ENCODE measurements around the gene RAB43. TPM values are rescaled to one million over a fixed set of nuclear protein-coding genes. Genes with fewer than 3 reads are reported as not detected.
"Not testable (repeated sequence)": the region's sequence is repeated elsewhere in the genome, so short reads cannot be mapped to it uniquely, and the experiment has no call there.

The RAB43 gene
- total RNA-seq, 1 experiment from 2014 or later = not detected

DNA sequence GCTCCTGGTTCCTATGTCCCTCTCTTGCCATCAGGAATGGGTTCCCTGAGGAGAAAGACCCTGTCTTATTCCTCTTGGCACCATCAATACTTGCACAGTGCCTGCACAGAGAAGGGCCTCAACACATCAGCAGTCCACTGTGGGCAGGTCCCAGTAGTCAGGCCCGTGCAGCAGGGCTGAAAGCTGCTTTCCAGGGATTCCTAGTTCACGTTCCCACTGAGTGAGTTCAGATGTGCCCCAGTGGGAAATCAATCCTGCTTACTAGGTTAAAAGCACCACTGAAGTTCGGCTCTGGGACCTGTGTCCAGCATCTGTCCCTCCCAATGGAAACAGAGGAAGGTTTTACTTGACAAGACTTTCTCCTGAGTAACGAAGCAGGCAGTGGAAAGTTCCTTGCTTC lies 15.7 kb downstream of the RAB43 start:
- no peaks in the 10 kb centered on the region for H3K27me3 ChIP-seq (ENCODE audit: low read length)
- H3K9me3 ChIP-seq (ENCODE audit: low read length) = no peaks in the 10 kb centered on the region
- H3K4me3 ChIP-seq (ENCODE audit: low read length) = no peak overlapping the region
- H3K9ac ChIP-seq (ENCODE audit: low read length) = no peak overlapping the region
- no peak overlapping the region for H3K27ac ChIP-seq (ENCODE audit: low read length)
- peaks cover 5% of the 10 kb centered on the region; the same call in 1 of the 2 replicates for H4K20me1 ChIP-seq (ENCODE audit: insufficient read depth, low read depth, low read length)
- no peak for DNase-seq
- H3K9me2 ChIP-seq (replicated peaks; ENCODE audit: insufficient read depth, low read length) = no peaks in the 10 kb centered on the region
- no peak overlapping the region for H3K4me2 ChIP-seq (ENCODE audit: low read depth, low read length, poor library complexity, severe bottlenecking)
- H3K36me3 ChIP-seq (ENCODE audit: insufficient read depth, low read length) = no peaks in the 10 kb centered on the region
- no peaks in the 10 kb centered on the region for H3K4me1 ChIP-seq (ENCODE audit: low read length)
- H3K79me2 ChIP-seq (ENCODE audit: low read length) = no peaks in the 10 kb centered on the region
- no peak overlapping the region for H2AFZ ChIP-seq (ENCODE audit: low read length)

DNA sequence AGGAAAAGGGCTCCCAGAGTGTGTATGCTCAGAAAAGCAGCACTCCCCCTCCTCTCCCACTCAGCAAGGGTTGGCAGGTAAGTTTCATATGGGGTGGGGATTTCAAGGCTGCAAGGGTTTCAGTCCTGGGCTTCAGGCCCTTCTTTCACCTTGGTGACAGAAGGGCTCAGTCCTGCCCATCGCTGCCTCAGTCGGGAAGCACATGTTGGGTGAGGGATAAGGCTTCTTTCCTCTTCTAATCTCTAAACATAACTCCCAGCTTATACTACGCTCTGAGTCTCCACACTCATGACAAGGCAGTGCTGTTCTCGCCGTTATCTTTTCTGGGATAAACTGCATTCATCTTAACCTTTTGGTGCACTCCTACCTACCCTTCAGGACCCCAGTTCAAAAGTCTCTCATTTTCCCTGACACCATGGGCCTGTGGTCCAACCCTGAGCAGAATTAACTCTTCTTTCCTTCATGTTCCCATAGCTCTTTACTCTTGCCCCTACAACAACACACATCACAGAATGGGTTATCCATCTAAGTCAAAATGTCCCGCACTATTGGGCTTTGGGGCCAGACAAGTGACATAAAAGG lies 17.0 kb downstream of the RAB43 start:
- Histone ChIP-seq H2AFZ (ENCODE audit: low read length) (no peak overlapping the region), H3K9ac (ENCODE audit: low read length) (no peak overlapping the region), H3K27ac (ENCODE audit: low read length) (no peak overlapping the region), H3K4me1 (ENCODE audit: low read length) (no peaks in the 10 kb centered on the region), H3K27me3 (ENCODE audit: low read length) (no peaks in the 10 kb centered on the region), H3K4me2 (ENCODE audit: low read depth, low read length, poor library complexity, severe bottlenecking) (no peak overlapping the region), H3K4me3 (ENCODE audit: low read length) (no peak overlapping the region), H4K20me1 (ENCODE audit: insufficient read depth, low read depth, low read length) (peaks cover 5% of the 10 kb centered on the region; the same call in 1 of the 2 replicates), H3K9me3 (ENCODE audit: low read length) (no peaks in the 10 kb centered on the region), H3K36me3 (ENCODE audit: insufficient read depth, low read length) (no peaks in the 10 kb centered on the region), H3K9me2 (replicated peaks; ENCODE audit: insufficient read depth, low read length) (no peaks in the 10 kb centered on the region), H3K79me2 (ENCODE audit: low read length) (no peaks in the 10 kb centered on the region)
- DNase-seq = no peak

DNA sequence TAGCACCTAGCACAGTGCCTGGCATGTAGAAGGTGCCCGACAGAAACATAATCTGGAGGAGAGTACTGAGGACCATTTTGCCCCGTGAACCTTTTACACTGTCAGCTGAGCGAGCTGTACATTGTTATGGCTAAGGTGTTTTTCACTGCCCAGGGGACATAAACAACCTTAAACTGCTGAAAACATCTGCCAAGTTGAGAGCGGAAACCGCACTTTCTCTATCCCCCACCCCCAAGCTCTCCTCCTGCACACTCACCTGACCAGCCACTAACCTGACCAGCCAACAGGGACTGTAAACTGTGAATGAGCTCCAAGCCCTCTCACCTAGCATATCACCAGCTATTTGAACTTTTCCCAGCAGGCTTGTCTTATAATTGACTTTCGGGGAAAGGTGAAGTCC lies 17.6 kb downstream of the RAB43 start:
- no peaks in the 10 kb centered on the region for H3K9me2 ChIP-seq (replicated peaks; ENCODE audit: insufficient read depth, low read length)
- no peak for DNase-seq
- H3K9ac ChIP-seq (ENCODE audit: low read length) = no peak overlapping the region
- no peaks in the 10 kb centered on the region for H3K27me3 ChIP-seq (ENCODE audit: low read length)
- H2AFZ ChIP-seq (ENCODE audit: low read length) = no peak overlapping the region
- H3K79me2 ChIP-seq (ENCODE audit: low read length) = no peaks in the 10 kb centered on the region
- H4K20me1 ChIP-seq (ENCODE audit: insufficient read depth, low read depth, low read length) = peaks cover 5% of the 10 kb centered on the region; the same call in 1 of the 2 replicates
- no peaks in the 10 kb centered on the region for H3K4me1 ChIP-seq (ENCODE audit: low read length)
- no peaks in the 10 kb centered on the region for H3K9me3 ChIP-seq (ENCODE audit: low read length)
- no peak overlapping the region for H3K27ac ChIP-seq (ENCODE audit: low read length)
- H3K4me3 ChIP-seq (ENCODE audit: low read length) = no peak overlapping the region
- H3K36me3 ChIP-seq (ENCODE audit: insufficient read depth, low read length) = no peaks in the 10 kb centered on the region
- H3K4me2 ChIP-seq (ENCODE audit: low read depth, low read length, poor library complexity, severe bottlenecking) = no peak overlapping the region

DNA sequence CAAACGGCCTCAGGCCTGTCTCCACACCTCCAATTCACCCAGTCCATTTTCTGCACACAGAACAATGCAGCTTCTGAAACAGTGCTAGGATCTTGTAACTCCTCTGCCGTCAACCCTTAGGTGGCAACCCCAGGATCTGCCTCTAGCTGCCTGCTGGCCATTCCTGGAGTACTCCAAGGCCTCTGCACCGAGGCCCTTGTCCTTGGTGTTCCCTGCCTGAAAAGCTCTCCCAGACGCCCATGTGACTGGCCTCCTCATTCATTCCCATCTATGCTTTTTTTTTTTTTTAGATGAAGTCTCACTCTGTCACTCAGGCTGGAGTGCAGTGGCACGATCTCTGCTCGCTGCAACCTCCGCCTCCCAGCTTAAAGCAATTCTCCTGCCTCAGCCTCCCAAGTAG lies 18.3 kb downstream of the RAB43 start:
- H3K79me2 ChIP-seq (ENCODE audit: low read length) = no peaks in the 10 kb centered on the region
- peaks cover 3% of the 10 kb centered on the region; the same call in 1 of the 2 replicates for H4K20me1 ChIP-seq (ENCODE audit: insufficient read depth, low read depth, low read length)
- H3K9me3 ChIP-seq (ENCODE audit: low read length) = no peaks in the 10 kb centered on the region
- H3K9ac ChIP-seq (ENCODE audit: low read length) = no peak overlapping the region
- H3K27ac ChIP-seq (ENCODE audit: low read length) = no peak overlapping the region
- no peak overlapping the region for H3K4me3 ChIP-seq (ENCODE audit: low read length)
- no peaks in the 10 kb centered on the region for H3K4me1 ChIP-seq (ENCODE audit: low read length)
- H3K27me3 ChIP-seq (ENCODE audit: low read length) = no peaks in the 10 kb centered on the region
- H3K9me2 ChIP-seq (replicated peaks; ENCODE audit: insufficient read depth, low read length) = no peaks in the 10 kb centered on the region
- H2AFZ ChIP-seq (ENCODE audit: low read length) = no peak overlapping the region
- H3K4me2 ChIP-seq (ENCODE audit: low read depth, low read length, poor library complexity, severe bottlenecking) = no peak overlapping the region
- DNase-seq = no peak
- H3K36me3 ChIP-seq (ENCODE audit: insufficient read depth, low read length) = no peaks in the 10 kb centered on the region

DNA sequence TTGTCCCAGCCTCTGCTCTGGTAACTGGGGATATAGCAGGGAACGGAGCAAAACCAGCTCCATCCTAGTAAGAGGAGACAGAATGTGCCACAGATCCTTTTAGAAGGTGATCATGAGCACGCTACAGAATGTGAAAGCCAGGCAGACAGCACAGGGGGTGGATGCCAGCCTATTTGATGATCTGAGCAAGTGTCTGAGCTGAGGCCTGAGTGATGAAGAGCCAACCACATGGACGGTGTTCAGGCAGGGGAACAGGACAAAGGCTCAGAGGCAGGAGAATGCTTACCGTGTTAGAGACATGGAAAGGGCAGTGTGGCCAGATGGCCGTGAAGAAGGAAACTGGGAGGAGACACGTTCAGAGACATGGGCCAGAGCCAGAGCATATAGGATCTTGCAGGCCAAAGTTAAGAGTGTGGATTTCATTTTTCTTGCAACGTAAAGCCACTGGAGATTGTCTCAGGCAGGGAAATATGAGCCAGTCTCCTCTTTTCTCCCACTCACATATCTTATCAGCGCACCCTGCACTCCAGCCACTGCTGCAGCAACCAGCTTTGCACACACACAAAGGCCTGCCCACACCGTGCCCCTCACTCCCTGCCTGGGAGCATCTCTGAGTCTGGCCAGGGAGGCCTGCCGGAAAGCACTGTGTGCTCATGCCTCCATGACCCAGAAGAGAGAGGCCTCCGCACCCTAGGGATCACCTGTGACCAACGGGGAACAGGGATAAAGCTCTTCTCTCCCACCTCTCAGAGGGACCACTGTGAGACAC lies 20.1 kb downstream of the RAB43 start:
- Histone ChIP-seq H3K27me3 (ENCODE audit: low read length) (no peaks in the 10 kb centered on the region), H3K36me3 (ENCODE audit: insufficient read depth, low read length) (no peaks in the 10 kb centered on the region), H3K4me1 (ENCODE audit: low read length) (no peaks in the 10 kb centered on the region), H2AFZ (ENCODE audit: low read length) (no peak overlapping the region), H3K9ac (ENCODE audit: low read length) (no peak overlapping the region), H3K27ac (ENCODE audit: low read length) (no peak overlapping the region), H4K20me1 (ENCODE audit: insufficient read depth, low read depth, low read length) (no peaks in the 10 kb centered on the region), H3K79me2 (ENCODE audit: low read length) (no peaks in the 10 kb centered on the region), H3K4me2 (ENCODE audit: low read depth, low read length, poor library complexity, severe bottlenecking) (no peak overlapping the region), H3K9me3 (ENCODE audit: low read length) (no peaks in the 10 kb centered on the region), H3K9me2 (replicated peaks; ENCODE audit: insufficient read depth, low read length) (no peaks in the 10 kb centered on the region), H3K4me3 (ENCODE audit: low read length) (no peak overlapping the region)
- no peak for DNase-seq

DNA sequence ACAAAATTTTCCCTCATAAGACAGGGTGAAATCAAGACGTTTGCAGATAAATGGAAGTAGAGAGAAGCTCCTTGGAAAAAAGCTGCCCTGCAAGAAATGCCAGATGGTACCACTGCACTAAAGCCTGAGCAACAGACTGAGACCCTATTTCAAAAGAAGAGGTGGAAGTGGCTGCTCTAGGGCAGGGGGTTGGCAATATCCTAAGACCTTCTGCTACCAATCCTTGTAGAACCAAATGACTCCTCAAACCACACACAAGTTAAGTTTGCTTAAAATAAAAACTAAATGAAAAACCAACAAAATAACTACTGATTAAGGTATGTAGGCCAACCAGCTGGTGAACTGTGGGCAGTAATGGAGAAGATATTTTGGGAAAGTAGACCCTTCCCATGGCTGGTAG lies 21.3 kb downstream of the RAB43 start:
- no peaks in the 10 kb centered on the region for H3K79me2 ChIP-seq (ENCODE audit: low read length)
- no peaks in the 10 kb centered on the region for H3K27me3 ChIP-seq (ENCODE audit: low read length)
- no peak overlapping the region for H3K27ac ChIP-seq (ENCODE audit: low read length)
- H3K4me3 ChIP-seq (ENCODE audit: low read length) = no peak overlapping the region
- H3K9me3 ChIP-seq (ENCODE audit: low read length) = no peaks in the 10 kb centered on the region
- H3K9me2 ChIP-seq (replicated peaks; ENCODE audit: insufficient read depth, low read length) = no peaks in the 10 kb centered on the region
- H3K9ac ChIP-seq (ENCODE audit: low read length) = no peak overlapping the region
- DNase-seq = no peak
- H4K20me1 ChIP-seq (ENCODE audit: insufficient read depth, low read depth, low read length) = no peaks in the 10 kb centered on the region
- no peak overlapping the region for H2AFZ ChIP-seq (ENCODE audit: low read length)
- no peak overlapping the region for H3K4me2 ChIP-seq (ENCODE audit: low read depth, low read length, poor library complexity, severe bottlenecking)
- no peaks in the 10 kb centered on the region for H3K4me1 ChIP-seq (ENCODE audit: low read length)
- no peaks in the 10 kb centered on the region for H3K36me3 ChIP-seq (ENCODE audit: insufficient read depth, low read length)

DNA sequence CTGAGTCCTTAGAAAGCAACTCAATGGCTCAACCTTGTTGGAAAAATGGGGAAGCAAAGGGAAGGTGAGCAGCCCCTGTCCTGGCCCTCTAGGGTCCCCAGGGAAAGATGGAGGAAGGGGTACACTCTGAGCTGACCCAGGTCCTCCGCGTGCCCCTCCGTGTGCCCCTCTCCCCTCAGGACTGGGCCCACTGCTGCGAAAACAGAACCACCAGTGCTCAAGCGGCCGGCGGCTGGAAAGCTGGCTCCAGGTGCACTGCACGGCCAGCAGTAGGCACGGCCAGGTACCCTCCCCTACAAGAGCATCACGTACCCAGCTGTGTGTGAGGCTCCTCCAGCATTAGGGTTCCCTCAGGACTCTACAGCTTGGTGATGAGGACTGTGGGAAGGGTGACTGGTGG lies 26.3 kb downstream of the RAB43 start:
- Histone ChIP-seq H3K36me3 (ENCODE audit: insufficient read depth, low read length) (no peaks in the 10 kb centered on the region), H3K27ac (ENCODE audit: low read length) (no peak overlapping the region), H3K27me3 (ENCODE audit: low read length) (no peaks in the 10 kb centered on the region), H3K4me2 (ENCODE audit: low read depth, low read length, poor library complexity, severe bottlenecking) (no peak overlapping the region), H3K4me3 (ENCODE audit: low read length) (no peak overlapping the region), H3K4me1 (ENCODE audit: low read length) (no peaks in the 10 kb centered on the region), H3K79me2 (ENCODE audit: low read length) (no peaks in the 10 kb centered on the region), H3K9ac (ENCODE audit: low read length) (no peak overlapping the region), H3K9me2 (replicated peaks; ENCODE audit: insufficient read depth, low read length) (no peaks in the 10 kb centered on the region), H2AFZ (ENCODE audit: low read length) (no peak overlapping the region), H4K20me1 (ENCODE audit: insufficient read depth, low read depth, low read length) (no peaks in the 10 kb centered on the region), H3K9me3 (ENCODE audit: low read length) (no peaks in the 10 kb centered on the region)
- DNase-seq = no peak

DNA sequence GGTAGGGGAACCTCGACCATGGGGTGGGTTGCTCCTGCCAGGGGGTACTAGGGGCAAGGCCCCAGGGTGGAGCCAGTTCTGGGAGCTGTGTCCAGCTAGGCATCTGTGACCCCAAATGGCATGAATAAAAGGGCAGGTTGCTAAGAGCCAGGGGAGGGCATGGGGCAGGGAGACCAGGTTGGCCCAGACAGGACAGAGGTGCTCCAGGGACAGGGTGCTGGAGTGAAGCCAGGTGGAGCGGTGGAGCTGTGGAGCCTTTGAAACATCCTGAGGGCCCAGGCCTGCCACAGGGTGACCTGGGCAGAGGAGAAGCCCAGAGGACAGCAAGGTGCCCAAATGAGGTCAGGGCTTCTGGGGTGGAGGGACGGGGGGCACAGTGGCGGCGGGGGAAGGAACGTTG lies 33.3 kb downstream of the RAB43 start:
- H3K36me3 ChIP-seq (ENCODE audit: insufficient read depth, low read length); DNase-seq; H3K9me2 ChIP-seq (replicated peaks; ENCODE audit: insufficient read depth, low read length); H3K27me3 ChIP-seq (ENCODE audit: low read length); H3K79me2 ChIP-seq (ENCODE audit: low read length); H3K4me2 ChIP-seq (ENCODE audit: low read depth, low read length, poor library complexity, severe bottlenecking); H3K4me3 ChIP-seq (ENCODE audit: low read length); H3K4me1 ChIP-seq (ENCODE audit: low read length); H3K27ac ChIP-seq (ENCODE audit: low read length); H2AFZ ChIP-seq (ENCODE audit: low read length); H4K20me1 ChIP-seq (ENCODE audit: insufficient read depth, low read depth, low read length); H3K9ac ChIP-seq (ENCODE audit: low read length); H3K9me3 ChIP-seq (ENCODE audit: low read length): not testable (repeated sequence)

Measured in Karpas-422 (cell line).